HG02973 (cell line): ENCODE measurements around the gene HOXA7.

Source experiments
- ATAC-seq: cut with Tn5 transposase; IDR thresholded peaks from one replicate; pipeline ENCODE4 v1.9.1; 2021; ENCODE audit warnings: moderate library complexity; ENCODE audit not compliant: unreplicated experiment

HOXA7 gene

GRCh38 chr7:27193335-27194001 is 37.0 kb upstream of the HOXA7 start:
- ATAC-seq = no peak

DNA sequence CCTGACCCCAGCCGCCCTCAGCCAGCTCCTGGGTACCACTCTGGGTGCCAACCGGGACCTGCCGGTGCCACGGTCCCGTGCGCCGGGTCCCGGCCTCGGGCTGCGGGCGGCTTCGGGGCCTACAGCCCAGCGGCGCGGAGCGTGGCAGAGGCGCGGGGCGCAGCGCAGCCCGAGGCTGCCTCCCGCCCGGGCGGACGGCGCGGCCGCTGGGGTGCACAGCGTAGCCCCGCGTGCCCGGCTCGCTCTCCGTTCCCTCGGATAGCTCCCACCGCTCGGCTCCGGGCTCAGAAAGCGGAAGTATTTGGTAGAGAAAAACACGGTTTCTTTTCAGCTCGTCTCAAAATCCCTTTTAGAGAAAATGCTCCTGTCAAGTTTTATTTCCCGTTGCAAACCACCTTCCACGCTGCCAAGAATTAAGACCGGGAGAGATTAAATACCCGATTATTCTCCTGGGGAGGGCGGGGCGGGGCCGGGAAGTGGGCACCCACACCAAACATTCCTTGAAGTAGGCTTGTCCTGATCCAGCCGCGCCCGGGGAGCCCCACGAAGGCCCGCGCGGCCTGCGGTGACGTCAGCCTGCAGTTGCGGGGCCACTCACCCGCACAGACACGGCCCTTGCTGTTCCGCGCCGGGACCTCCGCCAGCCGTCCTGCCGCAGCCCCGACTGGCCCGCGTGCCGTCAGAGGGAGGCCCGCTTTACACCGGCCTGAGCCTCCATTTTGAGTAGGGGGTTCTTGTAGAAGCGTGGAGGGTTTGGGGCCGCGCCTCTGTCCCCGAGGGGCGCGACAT is 36.3 kb upstream of the HOXA7 start:
- ATAC-seq = no peak

DNA sequence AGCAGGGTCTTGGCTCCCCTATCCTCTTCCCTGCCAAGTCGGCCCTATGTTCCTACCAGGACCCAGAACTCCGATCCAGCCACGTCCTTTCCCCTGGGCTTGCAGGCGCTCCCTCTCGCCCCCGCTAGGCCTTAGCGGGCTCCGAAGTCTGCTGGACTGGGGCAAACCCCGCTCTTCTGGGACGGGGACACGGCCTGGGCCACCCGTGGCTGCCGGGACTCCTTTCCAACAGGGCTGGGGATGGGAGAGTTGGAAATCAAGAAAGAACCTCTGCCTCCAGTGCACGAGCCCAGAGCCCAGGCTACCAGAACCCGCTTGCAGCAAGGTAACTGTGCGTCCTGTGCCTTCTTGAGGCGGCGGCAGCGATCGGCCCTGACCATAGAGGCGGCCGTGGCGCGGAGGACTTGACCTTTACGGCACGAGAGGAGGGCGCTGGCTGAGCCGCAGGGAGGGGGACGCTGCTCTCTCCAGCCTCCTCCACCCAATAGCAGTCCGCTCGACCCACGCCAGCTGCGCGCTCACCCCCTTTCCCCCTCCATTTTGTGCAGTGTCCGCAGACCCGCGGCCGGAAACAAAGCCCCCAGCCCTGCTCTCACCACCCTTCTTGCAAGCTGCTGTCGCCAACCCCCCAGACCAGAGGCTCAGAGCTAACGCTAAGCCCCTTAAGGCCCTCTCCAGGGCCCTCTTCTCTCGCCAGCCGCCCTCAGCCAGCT is 35.5 kb upstream of the HOXA7 start:
- no peak for ATAC-seq

DNA sequence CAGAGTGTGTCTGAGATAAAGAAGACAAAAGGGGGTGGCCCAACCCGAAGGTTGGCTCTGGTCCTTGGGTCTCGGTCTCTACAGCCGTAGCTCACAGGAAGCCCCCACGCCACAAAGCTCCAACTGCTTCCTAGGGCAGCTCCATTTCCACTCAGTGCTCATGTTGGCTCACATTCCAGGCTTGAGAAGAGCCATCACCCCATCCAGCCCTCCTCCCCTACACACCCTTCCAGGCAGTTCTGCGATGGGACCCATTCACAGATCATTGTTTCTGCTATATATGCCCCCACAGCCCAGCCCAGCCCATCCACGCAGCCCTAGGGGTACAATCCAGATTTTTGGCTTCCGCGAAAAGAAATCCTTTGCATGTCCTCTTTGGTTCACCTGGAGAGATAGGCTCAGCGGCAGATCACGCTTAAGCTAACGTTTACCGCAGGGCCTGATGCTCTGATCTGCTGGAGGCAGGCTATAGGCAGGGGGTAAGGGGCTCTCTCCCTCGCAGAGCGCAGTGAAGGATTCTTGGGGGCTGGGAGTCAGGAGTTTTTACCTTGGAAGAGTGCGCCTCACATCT is 34.8 kb upstream of the HOXA7 start:
- ATAC-seq = no peak

- ATAC-seq = no peak
Observed at GRCh38 chr7:27189997-27190748, 33.7 kb upstream of the HOXA7 start.

- ATAC-seq = no peak
Observed at GRCh38 chr7:27189295-27189996, 33.0 kb upstream of the HOXA7 start.

- no peak for ATAC-seq
Observed at GRCh38 chr7:27188386-27189294, 32.2 kb upstream of the HOXA7 start.

GRCh38 chr7:27187475-27188385 is 31.3 kb upstream of the HOXA7 start:
- ATAC-seq = no peak

GRCh38 chr7:27186668-27187474 is 30.4 kb upstream of the HOXA7 start:
- ATAC-seq = no peak

GRCh38 chr7:27185854-27186667 is 29.6 kb upstream of the HOXA7 start:
- ATAC-seq = no peak

DNA sequence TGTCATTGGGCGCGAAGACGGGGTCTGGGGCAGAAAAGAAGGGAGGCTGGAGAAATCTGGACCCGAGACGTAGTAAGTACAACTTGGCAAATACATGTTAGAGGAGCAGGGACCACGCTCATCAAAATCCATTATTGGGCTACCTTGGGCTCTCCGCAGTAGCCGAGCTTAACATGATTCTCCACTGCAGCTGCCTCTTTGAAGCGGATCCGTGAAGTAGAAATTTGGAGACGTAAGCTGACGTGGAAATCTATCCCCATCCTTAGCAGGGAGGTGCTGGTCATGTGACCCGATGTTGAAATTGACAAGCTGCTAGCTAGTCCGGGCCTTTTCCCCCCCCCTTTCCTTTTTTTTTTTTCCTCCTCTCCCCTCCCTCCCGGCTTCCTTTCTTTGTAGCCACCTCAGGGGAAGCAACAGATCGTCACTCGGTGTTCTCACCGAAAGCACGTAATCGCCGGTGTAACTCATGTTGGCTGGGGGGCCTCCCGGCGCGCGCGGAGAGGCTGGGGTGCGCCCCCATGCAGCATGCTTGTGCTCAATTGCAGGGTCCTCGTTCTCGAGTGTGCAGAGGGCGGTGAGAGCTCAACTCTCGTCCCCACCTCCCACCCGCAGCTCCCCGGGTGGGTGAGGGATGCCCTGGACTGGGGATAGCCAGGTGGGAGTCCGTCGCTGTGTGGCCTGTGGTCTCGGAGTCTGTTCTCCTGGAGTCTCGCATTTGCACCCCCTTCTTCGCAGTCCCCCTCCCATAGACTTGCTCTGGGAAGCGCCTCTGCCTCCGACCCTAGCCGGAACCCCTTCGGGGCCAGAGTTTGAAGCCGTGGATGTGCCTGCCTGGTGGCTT is 28.8 kb upstream of the HOXA7 start, which contains the start of gene HOXA11:
TSS of gene HOXA11 (minus strand) at position 220 of the 841 bp plus-strand sequence. CDS start at position 132, 88 bp downstream.
- ATAC-seq = no peak

GRCh38 chr7:27184337-27185012 is 28.0 kb upstream of the HOXA7 start:
- ATAC-seq = no peak

GRCh38 chr7:27183682-27184336 is 27.3 kb upstream of the HOXA7 start:
- no peak for ATAC-seq
